H9 (cell line): Measurements from ENCODE around the gene AKIRIN2. TPM values are rescaled to one million over a fixed set of nuclear protein-coding genes. Genes with fewer than 3 reads are reported as not detected.
"Not testable (repeated sequence)": the region's sequence is repeated elsewhere in the genome, so short reads cannot be mapped to it uniquely, and the experiment has no call there.

Experiments used
- DNase-seq: peaks from one replicate; pipeline ENCODE4 v3.0.0-alpha.2; 2017
- H2AFZ ChIP-seq: one replicate; pipeline ENCODE4 v1.6.1; 2013; ENCODE audit warnings: mild to moderate bottlenecking, low read length, control low read depth, moderate library complexity
- H2AK5ac ChIP-seq: 2 replicates; pipeline ENCODE4 v1.6.1; 2013; ENCODE audit warnings: low read length, control low read depth, mixed read lengths; ENCODE audit not compliant: insufficient read length
- H2BK120ac ChIP-seq: one replicate; pipeline ENCODE4 v1.6.1; 2013; ENCODE audit warnings: low read depth, mild to moderate bottlenecking, low read length, control low read depth, inconsistent platforms; ENCODE audit not compliant: poor library complexity, severe bottlenecking
- H2BK12ac ChIP-seq: 2 replicates; pipeline ENCODE4 v1.6.1; 2013; ENCODE audit warnings: low read length, control low read depth, mixed read lengths, low read depth; ENCODE audit not compliant: insufficient read length
- H2BK15ac ChIP-seq: 2 replicates; pipeline ENCODE4 v1.6.1; 2013; ENCODE audit warnings: low read depth, low read length, control low read depth
- H2BK20ac ChIP-seq: one replicate; pipeline ENCODE4 v1.6.1; 2013; ENCODE audit warnings: low read depth, mild to moderate bottlenecking, low read length, control low read depth, inconsistent platforms; ENCODE audit not compliant: poor library complexity, severe bottlenecking
- H2BK5ac ChIP-seq: 2 replicates; pipeline ENCODE4 v1.6.1; 2013; ENCODE audit warnings: low read length, control low read depth, mixed read lengths; ENCODE audit not compliant: insufficient read length
- H3K14ac ChIP-seq: 2 replicates; pipeline ENCODE4 v1.6.1; 2013; ENCODE audit warnings: low read length, control low read depth; ENCODE audit not compliant: insufficient read depth
- H3K18ac ChIP-seq: 2 replicates; pipeline ENCODE4 v1.6.1; 2013; ENCODE audit warnings: low read depth, mild to moderate bottlenecking, mixed read lengths, low read length, control low read depth; ENCODE audit not compliant: insufficient read length
- H3K23ac ChIP-seq: 2 replicates; pipeline ENCODE4 v1.6.1; 2013; ENCODE audit warnings: low read length, control low read depth, mixed read lengths, low read depth; ENCODE audit not compliant: insufficient read length
- H3K23me2 ChIP-seq: 2 replicates; pipeline ENCODE4 v1.6.1; 2013; ENCODE audit warnings: low read depth, mild to moderate bottlenecking, mixed read lengths, low read length, control low read depth; ENCODE audit not compliant: insufficient read length, poor library complexity, severe bottlenecking
- H3K27ac ChIP-seq: 2 replicates; pipeline ENCODE4 v1.5.1; 2013; ENCODE audit warnings: low read length, control low read depth, mixed read lengths, low read depth; ENCODE audit not compliant: insufficient read length
- H3K27me3 ChIP-seq: 2 replicates; pipeline ENCODE4 v1.6.1; 2013; ENCODE audit warnings: low read length, control low read depth, inconsistent platforms; ENCODE audit not compliant: insufficient read depth
- H3K4ac ChIP-seq: 2 replicates; pipeline ENCODE4 v1.6.1; 2013; ENCODE audit warnings: low read depth, mild to moderate bottlenecking, control low read depth, inconsistent platforms, low read length, moderate library complexity
- H3K4me1 ChIP-seq: 2 replicates; pipeline ENCODE4 v1.6.1; 2013; ENCODE audit warnings: low read length, control low read depth, inconsistent platforms; ENCODE audit not compliant: insufficient read depth
- H3K4me2 ChIP-seq: 2 replicates; pipeline ENCODE4 v1.6.1; 2013; ENCODE audit warnings: low read length, control low read depth, mixed read lengths; ENCODE audit not compliant: insufficient read length, insufficient read depth
- H3K56ac ChIP-seq: 2 replicates; pipeline ENCODE4 v1.6.1; 2013; ENCODE audit warnings: low read depth, mild to moderate bottlenecking, mixed read lengths, low read length, control low read depth; ENCODE audit not compliant: insufficient read length
- H3K79me1 ChIP-seq: 2 replicates; pipeline ENCODE4 v1.6.1; 2013; ENCODE audit warnings: low read depth, mild to moderate bottlenecking, moderate library complexity, low read length, control low read depth, inconsistent platforms; ENCODE audit not compliant: insufficient read depth, poor library complexity, severe bottlenecking
- H3K79me2 ChIP-seq: 2 replicates; pipeline ENCODE4 v1.6.1; 2013; ENCODE audit warnings: low read length, control low read depth, inconsistent platforms; ENCODE audit not compliant: insufficient read depth
- H3K9ac ChIP-seq: 2 replicates; pipeline ENCODE4 v1.6.1; 2013; ENCODE audit warnings: low read length, control low read depth, mixed read lengths; ENCODE audit not compliant: insufficient read length; ENCODE audit errors: extremely low read depth
- H3K9me3 ChIP-seq: one replicate; pipeline ENCODE4 v1.6.1; 2013; ENCODE audit warnings: low read depth, low read length, inconsistent platforms; ENCODE audit not compliant: control insufficient read depth
- H3T11ph ChIP-seq: one replicate; pipeline ENCODE4 v1.6.1; 2013; ENCODE audit warnings: mild to moderate bottlenecking, low read length, control low read depth, inconsistent platforms
- H4K20me1 ChIP-seq: one replicate; pipeline ENCODE4 v1.6.1; 2013; ENCODE audit not compliant: control insufficient read depth, insufficient read length, insufficient read depth
- H4K5ac ChIP-seq: 2 replicates; pipeline ENCODE4 v1.6.1; 2013; ENCODE audit warnings: low read depth, mild to moderate bottlenecking, mixed read lengths, low read length, control low read depth; ENCODE audit not compliant: insufficient read length
- H4K8ac ChIP-seq: replicated peaks from 2 replicates; pipeline ENCODE4 v1.6.1; 2013; ENCODE audit warnings: low read length, control low read depth, mixed read lengths, low read depth; ENCODE audit not compliant: insufficient read length
- H4K91ac ChIP-seq: 2 replicates; pipeline ENCODE4 v1.6.1; 2013; ENCODE audit warnings: low read depth, mild to moderate bottlenecking, moderate library complexity, mixed read lengths, low read length, control low read depth; ENCODE audit not compliant: insufficient read length
- H3K27ac Mint-ChIP-seq, 3 experiments: 2 replicates in 2 of 3; 3 replicates in 1 of 3; pipeline ENCODE4 v1.8.0; 2020 to 2021; ENCODE audit warnings: mixed read lengths in 3 of 3, mild to moderate bottlenecking in 1 of 3, moderate library complexity in 1 of 3
- H3K27me3 Mint-ChIP-seq: 2 replicates; pipeline ENCODE4 v1.8.0; 2021; ENCODE audit warnings: low read depth, mild to moderate bottlenecking, moderate library complexity, mixed read lengths
- H3K36me3 Mint-ChIP-seq, 3 experiments: 2 replicates in 2 of 3; 3 replicates in 1 of 3; pipeline ENCODE4 v1.8.0; 2020 to 2021; ENCODE audit warnings: low read depth in 3 of 3, mixed read lengths in 3 of 3; ENCODE audit not compliant: insufficient read depth in 1 of 3
- H3K4me1 Mint-ChIP-seq, 2 experiments: 2 replicates each; pipeline ENCODE4 v1.8.0; 2020; ENCODE audit warnings: mixed read lengths in 2 of 2
- H3K4me3 Mint-ChIP-seq, 2 experiments: 2 replicates in 1 of 2; 3 replicates in 1 of 2; pipeline ENCODE4 v1.8.0; 2020 to 2021; ENCODE audit warnings: mild to moderate bottlenecking in 2 of 2, mixed read lengths in 2 of 2, moderate library complexity in 1 of 2
- H3K9me3 Mint-ChIP-seq, 2 experiments: 2 replicates in 1 of 2; 3 replicates in 1 of 2; pipeline ENCODE4 v1.8.0; 2020; ENCODE audit warnings: mild to moderate bottlenecking in 2 of 2, mixed read lengths in 2 of 2, moderate library complexity in 1 of 2
- CTCF ChIP-seq: fragments of 200-600 bp; sonication (generic); conservative IDR thresholded peaks from 3 replicates; pipeline ENCODE4 v1.8.0; 2021; ENCODE audit warnings: antibody characterized with exemption, mild to moderate bottlenecking
- WGBS: extraction: QIAGEN DNeasy Blood & Tissue Kit; methylation state at CpG from one replicate; pipeline ENCODE4 v1.1.7; 2013; ENCODE audit warnings: missing lambda C conversion rate, low lambda C conversion rate, mixed read lengths; ENCODE audit not compliant: insufficient read length; ENCODE audit errors: extremely low coverage; 5-methylcytosine and 5-hydroxymethylcytosine counted together
- total RNA-seq: library from RNA; stranded (reverse); gene quantifications from 2 replicates; pipeline ENCODE4 v1.2.1, GENCODE V29; 2021

Gene AKIRIN2
- total RNA-seq, 1 experiment from 2014 or later: 75.7 TPM

GRCh38 chr6:87687296-87687695 lies 14.7 kb downstream of the AKIRIN2 start:
- Mint-ChIP-seq H3K27ac (no peak overlapping the region; a peak in 2 of 7 replicates), H3K4me3 (no peak overlapping the region)

GRCh38 chr6:87686636-87687205 lies 15.3 kb downstream of the AKIRIN2 start:
- not testable (repeated sequence) for H3K14ac ChIP-seq, H3K23me2 ChIP-seq, H4K20me1 ChIP-seq, H3T11ph ChIP-seq, DNase-seq, H2BK5ac ChIP-seq, H2BK12ac ChIP-seq, H3K23ac ChIP-seq, H4K5ac ChIP-seq, H2AK5ac ChIP-seq, H2BK120ac ChIP-seq, H3K4me3 Mint-ChIP-seq, H3K56ac ChIP-seq, H2BK20ac ChIP-seq, H3K27ac ChIP-seq, H4K91ac ChIP-seq, H3K4me1 ChIP-seq, H3K27me3 Mint-ChIP-seq, H3K18ac ChIP-seq, H2BK15ac ChIP-seq, H3K9ac ChIP-seq, H3K9me3 ChIP-seq, H3K4ac ChIP-seq, H3K9me3 Mint-ChIP-seq, H3K4me2 ChIP-seq, H4K8ac ChIP-seq, H2AFZ ChIP-seq, H3K27me3 ChIP-seq
- Histone ChIP-seq H3K79me1 (peaks cover 18% of the 10 kb centered on the region), H3K79me2 (peaks cover 76% of the 10 kb centered on the region; the same call in 1 of the 2 replicates)
- Mint-ChIP-seq H3K4me1 (peaks cover 27 to 31% of the 10 kb centered on the region in 2 experiments), H3K36me3 (peaks cover 5 to 13% (median 5%) of the 10 kb centered on the region in 3 experiments; a peak in 5 of 7 replicates), H3K27ac (peak overlapping the region in 1 of 3 experiments; percentile 71; a peak in 3 of 7 replicates)
- no CpG with 5 or more reads among the region's 11 CpGs for WGBS

More at GRCh38 chr6:87687296-87687695, 14.7 kb downstream of the AKIRIN2 start:
- H3K9me3 Mint-ChIP-seq: no peaks in the 10 kb centered on the region
- Histone ChIP-seq H2BK15ac (no peak overlapping the region), H3K14ac (no peak overlapping the region), H3K23ac (no peak overlapping the region), H3K27ac (no peak overlapping the region), H2BK20ac (no peak overlapping the region), H3K9ac (no peak overlapping the region), H4K5ac (no peak overlapping the region), H2AFZ (no peak overlapping the region), H3K27me3 (no peaks in the 10 kb centered on the region), H2BK5ac (no peak overlapping the region), H4K8ac (no peak overlapping the region), H3K4ac (no peak overlapping the region), H2BK12ac (no peak overlapping the region), H3T11ph (no peak overlapping the region), H3K4me1 (no peaks in the 10 kb centered on the region; the same call in 1 of the 2 replicates), H3K23me2 (no peaks in the 10 kb centered on the region), H3K4me2 (no peak overlapping the region), H4K91ac (no peak overlapping the region), H3K9me3 (no peaks in the 10 kb centered on the region), H2AK5ac (no peak overlapping the region), H3K18ac (no peak overlapping the region), H3K79me2 (peaks cover 78% of the 10 kb centered on the region), H3K56ac (no peak overlapping the region), H3K79me1 (peaks cover 14% of the 10 kb centered on the region), H4K20me1 (no peaks in the 10 kb centered on the region), H2BK120ac (no peak overlapping the region)
- WGBS: no CpG with 5 or more reads among the region's 3 CpGs
- H3K4me1 Mint-ChIP-seq: peaks cover 31 to 32% of the 10 kb centered on the region in 2 experiments
- H3K27me3 Mint-ChIP-seq: no peaks in the 10 kb centered on the region
- peaks cover 3 to 12% (median 4%) of the 10 kb centered on the region in 3 experiments; a peak in 5 of 7 replicates for H3K36me3 Mint-ChIP-seq
- TF ChIP-seq CTCF: no peak
- DNase-seq: no peak
